Skeletal muscle satellite cell (primary cell): ENCODE data around the gene SYCP2.
"Not testable (repeated sequence)": the region's sequence is repeated elsewhere in the genome, so short reads cannot be mapped to it uniquely, and the experiment has no call there.

Experiments used
- H3K27me3 ChIP-seq: 2 replicates; pipeline ENCODE4 v1.7.0; 2013; ENCODE audit warnings: low read length; ENCODE audit not compliant: control insufficient read depth, insufficient read depth
- H3K36me3 ChIP-seq: 2 replicates; pipeline ENCODE4 v1.7.0; 2013; ENCODE audit warnings: mild to moderate bottlenecking, control low read depth, low read length; ENCODE audit not compliant: insufficient read depth
- H3K4me1 ChIP-seq: 2 replicates; pipeline ENCODE4 v1.7.0; 2013; ENCODE audit warnings: low read length; ENCODE audit not compliant: control insufficient read depth, insufficient read depth
- H3K4me2 ChIP-seq: 2 replicates; pipeline ENCODE4 v1.7.0; 2013; ENCODE audit warnings: mild to moderate bottlenecking, low read length
- H3K4me3 ChIP-seq: 2 replicates; pipeline ENCODE4 v1.7.0; 2013; ENCODE audit warnings: low read length
- H3K9ac ChIP-seq: 2 replicates; pipeline ENCODE4 v1.7.0; 2013; ENCODE audit warnings: mild to moderate bottlenecking, low read depth, low read length, moderate library complexity
- H3K9me3 ChIP-seq: replicated peaks from 2 replicates; pipeline ENCODE4 v1.7.0; 2013; ENCODE audit warnings: mild to moderate bottlenecking, control low read depth, low read length

Gene SYCP2

DNA sequence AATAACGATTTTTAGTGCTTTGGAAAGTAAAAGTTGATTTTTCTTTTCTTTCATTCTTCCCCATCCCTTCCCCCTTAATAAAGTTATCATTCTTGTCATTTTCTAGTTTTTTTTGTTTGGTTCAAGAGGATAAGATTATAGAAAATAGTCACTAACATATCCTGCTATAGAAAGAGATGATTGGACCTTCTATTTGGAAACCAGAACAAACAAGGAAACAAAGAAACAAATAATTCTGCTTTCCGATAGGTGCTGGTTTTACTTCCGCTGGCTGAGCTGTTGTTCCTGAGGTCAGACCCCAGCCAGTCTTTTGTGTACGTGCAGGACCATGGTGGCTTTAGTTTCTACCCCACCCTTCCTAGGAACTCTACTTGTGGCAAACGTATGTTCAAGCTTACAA, 24.7 kb upstream of the SYCP2 start, which contains the start of gene CDH26:
TSS of gene CDH26 (plus strand) at position 301 of the 400 bp plus-strand sequence. CDS start 304 bp downstream, outside the sequence.
- H3K9me3 ChIP-seq: no peaks in the 10 kb centered on the region
- no peak within 1 kb of the TSS for H3K4me3 ChIP-seq
- H3K9ac ChIP-seq: no peak within 1 kb of the TSS
- H3K36me3 ChIP-seq: no peaks in the 10 kb centered on the region
- H3K4me2 ChIP-seq: no peak within 1 kb of the TSS
- H3K4me1 ChIP-seq: no peaks in the 10 kb centered on the region
- H3K27me3 ChIP-seq: peaks cover 25% of the 10 kb centered on the region

DNA sequence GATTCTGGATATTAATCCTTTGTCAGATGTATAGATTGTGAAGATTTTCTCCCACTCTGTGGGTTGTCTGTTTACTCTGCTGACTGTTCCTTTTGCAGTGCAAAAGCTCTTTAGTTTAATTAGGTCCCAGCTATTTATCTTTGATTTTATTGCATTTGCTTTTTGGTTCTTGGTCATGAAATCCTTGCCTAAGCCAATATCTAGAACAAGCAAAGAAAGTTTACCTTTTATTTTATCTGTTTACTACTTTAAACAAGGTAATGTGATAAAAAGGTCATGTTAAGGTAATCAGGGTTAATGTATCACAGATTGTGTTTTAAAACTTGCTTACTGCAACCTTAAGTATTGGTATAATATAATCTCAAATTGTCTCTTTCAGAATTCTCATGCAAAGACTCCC, 24.1 kb upstream of the SYCP2 start:
- H3K36me3 ChIP-seq, H3K9ac ChIP-seq, H3K4me3 ChIP-seq, H3K4me1 ChIP-seq, H3K9me3 ChIP-seq, H3K4me2 ChIP-seq: not testable (repeated sequence)
- peaks cover 20% of the 10 kb centered on the region for H3K27me3 ChIP-seq

DNA sequence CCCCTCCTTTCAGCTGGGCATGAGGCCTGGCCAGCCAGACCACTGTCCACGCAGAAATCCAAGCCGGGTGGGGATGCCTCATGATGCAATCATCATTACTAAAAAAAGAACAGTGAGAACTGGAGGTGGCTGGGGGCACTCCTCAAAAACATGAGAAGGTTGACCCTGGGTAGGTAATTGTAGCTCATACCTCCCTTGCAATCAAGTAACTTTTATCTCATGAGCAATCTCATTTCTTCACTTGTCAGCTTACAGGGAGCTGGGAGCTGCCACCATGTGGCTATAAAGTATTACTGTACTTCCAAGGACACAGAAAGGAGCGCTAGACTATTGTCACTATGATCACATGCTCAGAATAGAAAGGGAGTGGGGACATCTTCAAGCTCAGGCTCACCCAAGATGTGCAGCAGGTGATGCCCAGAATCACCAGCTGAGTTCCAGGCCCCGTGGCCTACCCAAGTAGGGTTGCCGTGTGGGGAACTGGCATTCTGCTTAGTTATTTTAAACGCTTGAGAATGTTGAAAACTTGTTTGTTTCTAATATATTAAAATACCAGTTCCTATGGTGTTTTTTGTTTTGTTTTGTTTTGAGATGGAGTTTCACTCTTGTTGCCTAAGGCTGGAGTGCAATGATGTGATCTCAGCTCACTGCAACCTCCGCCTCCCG, 21.8 kb upstream of the SYCP2 start:
- H3K4me2 ChIP-seq: no peak overlapping the region
- H3K27me3 ChIP-seq: peaks cover 6% of the 10 kb centered on the region
- H3K4me1 ChIP-seq: no peaks in the 10 kb centered on the region
- no peak overlapping the region for H3K4me3 ChIP-seq
- H3K9ac ChIP-seq: no peak overlapping the region
- H3K9me3 ChIP-seq: no peaks in the 10 kb centered on the region
- no peaks in the 10 kb centered on the region for H3K36me3 ChIP-seq

DNA sequence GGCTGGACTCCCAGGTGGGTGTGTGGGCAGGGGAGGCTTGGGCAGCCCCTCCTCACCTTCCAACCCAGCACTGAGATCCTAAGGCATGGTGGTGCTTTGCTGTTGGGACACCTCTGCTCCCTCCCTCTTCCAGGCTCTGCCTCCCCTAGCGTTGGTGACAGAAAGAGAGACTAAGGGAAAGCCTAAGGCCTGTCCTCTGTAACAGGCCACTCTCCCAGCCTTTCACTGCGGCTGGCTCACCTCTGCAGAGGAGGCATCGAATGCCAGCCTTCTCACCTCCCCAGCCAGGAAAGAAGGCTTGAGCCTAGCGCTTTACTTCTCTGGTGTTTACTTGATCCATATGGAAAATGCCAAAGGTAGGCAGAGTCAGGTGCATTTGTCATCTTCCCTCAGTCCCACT, 21.3 kb upstream of the SYCP2 start:
- Histone ChIP-seq H3K4me1 (no peaks in the 10 kb centered on the region), H3K27me3 (peaks cover 4% of the 10 kb centered on the region), H3K4me2 (no peak overlapping the region), H3K36me3 (no peaks in the 10 kb centered on the region), H3K4me3 (no peak overlapping the region), H3K9me3 (no peaks in the 10 kb centered on the region), H3K9ac (no peak overlapping the region)

DNA sequence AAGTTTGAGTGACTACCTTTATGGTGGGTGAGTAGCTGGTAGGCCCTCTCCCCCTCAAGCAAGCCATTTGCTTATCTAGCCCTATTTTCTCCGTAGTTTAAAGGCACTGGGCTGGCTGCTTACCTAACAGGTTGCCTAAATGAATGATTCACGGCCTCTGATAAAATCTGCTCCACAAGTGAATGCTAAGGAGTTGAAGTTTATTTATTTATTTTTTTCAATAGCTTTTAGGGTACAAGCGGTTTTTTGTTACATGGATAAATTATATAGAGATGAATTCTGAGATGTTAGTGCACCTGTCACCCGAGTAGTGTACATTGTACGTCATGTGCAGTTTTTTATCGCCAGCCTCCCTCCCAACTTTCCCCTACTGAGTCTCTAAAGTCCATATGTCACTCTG, 16.5 kb upstream of the SYCP2 start:
- H3K4me1 ChIP-seq: no peaks in the 10 kb centered on the region
- no peak overlapping the region for H3K4me2 ChIP-seq
- H3K4me3 ChIP-seq: no peak overlapping the region
- H3K9ac ChIP-seq: no peak overlapping the region
- no peaks in the 10 kb centered on the region for H3K9me3 ChIP-seq
- peaks cover 3% of the 10 kb centered on the region for H3K36me3 ChIP-seq
- no peaks in the 10 kb centered on the region for H3K27me3 ChIP-seq

DNA sequence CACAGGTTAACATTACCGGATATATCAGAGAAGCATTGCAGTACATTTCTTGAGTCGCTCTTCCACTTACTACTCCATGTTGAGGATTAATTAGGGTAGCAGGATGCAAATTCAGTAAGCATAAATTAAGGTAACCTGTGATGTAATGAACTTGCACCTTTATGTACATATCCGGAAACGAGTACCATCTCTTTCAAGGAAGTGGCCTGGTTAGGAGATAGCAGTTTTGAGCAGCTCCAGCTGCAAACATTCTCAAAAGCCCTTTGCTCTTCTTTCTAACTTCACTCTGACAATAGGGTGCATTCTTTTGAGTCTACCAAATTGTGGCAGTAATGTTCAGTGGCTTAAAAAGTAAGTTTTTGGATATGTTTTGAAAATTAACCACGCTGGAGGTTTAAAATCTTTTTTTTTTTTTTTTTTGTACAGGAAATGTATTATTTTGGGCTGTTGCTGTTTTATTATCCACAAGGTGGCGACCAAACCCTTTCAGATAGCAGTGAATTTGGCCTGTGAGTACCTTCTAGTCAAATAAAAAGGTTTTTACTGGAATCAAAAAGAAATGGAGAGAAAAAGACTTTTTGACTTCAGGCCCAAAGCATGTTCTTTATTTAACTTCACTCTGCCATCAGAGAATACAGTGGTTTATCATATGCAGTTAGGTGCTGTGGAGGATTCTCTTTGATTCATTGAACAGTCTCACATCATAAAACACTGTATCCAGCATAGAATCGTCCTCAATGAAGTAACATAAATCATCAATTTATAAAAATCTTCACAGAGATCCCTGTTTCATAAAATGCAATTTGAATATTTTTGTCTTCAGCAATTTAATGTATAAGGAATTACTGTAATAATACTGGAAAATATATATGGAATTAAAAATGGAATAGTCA, 15.6 kb upstream of the SYCP2 start:
- no peak overlapping the region for H3K9ac ChIP-seq
- peaks cover 11% of the 10 kb centered on the region for H3K36me3 ChIP-seq
- no peaks in the 10 kb centered on the region for H3K4me1 ChIP-seq
- no peaks in the 10 kb centered on the region for H3K27me3 ChIP-seq
- H3K9me3 ChIP-seq: no peaks in the 10 kb centered on the region
- H3K4me2 ChIP-seq: no peak overlapping the region
- H3K4me3 ChIP-seq: no peak overlapping the region

DNA sequence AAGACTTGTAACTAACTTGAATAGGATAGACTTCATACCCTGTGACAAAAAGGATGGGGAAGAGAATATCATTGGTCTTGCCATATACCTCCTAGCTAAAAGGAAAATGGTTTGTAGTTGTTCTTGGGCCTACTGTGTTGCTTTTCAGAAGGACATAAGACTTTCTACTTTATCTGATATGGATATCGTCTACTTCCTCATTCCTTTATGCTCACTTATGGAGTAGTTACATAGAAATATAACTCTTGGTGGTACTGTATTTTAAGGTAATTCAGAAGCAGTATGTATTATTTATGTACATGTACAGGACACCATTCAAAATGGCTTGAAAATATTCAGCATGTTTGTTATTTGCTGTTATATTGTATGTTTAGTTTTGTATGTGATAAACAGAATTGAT, 14.8 kb upstream of the SYCP2 start:
- no peak overlapping the region for H3K4me2 ChIP-seq
- no peaks in the 10 kb centered on the region for H3K27me3 ChIP-seq
- no peaks in the 10 kb centered on the region for H3K4me1 ChIP-seq
- H3K4me3 ChIP-seq: no peak overlapping the region
- H3K36me3 ChIP-seq: peaks cover 19% of the 10 kb centered on the region
- H3K9me3 ChIP-seq: no peaks in the 10 kb centered on the region
- H3K9ac ChIP-seq: no peak overlapping the region

DNA sequence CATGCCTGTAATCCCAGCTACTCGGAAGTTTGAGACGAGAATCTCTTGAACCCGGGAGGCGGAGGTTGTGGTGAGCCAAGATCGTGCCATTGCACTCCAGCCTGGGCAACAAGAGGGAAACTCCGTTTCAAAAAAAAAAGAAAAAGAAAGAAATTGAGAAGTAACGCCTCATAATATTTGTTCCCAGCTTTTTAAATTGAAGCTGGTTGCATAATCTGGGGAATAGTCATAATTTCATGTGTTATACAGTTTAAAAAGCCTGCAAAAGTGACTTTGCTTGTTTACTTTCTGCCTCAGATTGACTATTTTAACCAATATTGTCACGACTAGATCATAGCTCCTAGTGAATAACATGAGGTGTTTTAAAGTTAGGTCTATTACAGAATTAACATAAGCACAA, 13.9 kb upstream of the SYCP2 start:
- Histone ChIP-seq H3K4me1 (no peaks in the 10 kb centered on the region), H3K27me3 (no peaks in the 10 kb centered on the region), H3K36me3 (peaks cover 22% of the 10 kb centered on the region), H3K9me3 (no peaks in the 10 kb centered on the region), H3K4me2 (no peak overlapping the region), H3K9ac (no peak overlapping the region), H3K4me3 (no peak overlapping the region)

DNA sequence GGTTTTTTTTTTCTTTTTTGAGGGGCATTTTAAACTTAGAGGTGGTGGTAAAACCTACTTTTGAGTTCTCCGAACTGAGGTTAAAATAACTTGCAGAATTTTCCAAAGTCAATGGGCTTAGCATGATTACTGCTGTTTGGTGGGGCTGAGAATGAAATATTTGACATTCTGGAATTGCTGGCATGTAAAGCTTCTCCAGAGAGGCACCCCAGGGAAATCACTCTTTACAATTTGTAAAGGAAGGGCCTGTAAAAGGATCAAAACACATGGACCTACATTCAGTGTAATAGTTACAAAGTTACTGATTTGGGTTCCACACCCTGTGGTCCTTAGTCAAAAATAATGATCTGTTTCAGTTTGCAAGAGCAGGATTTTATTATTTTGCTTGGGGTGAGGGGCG, 12.3 kb upstream of the SYCP2 start:
- Histone ChIP-seq H3K36me3 (peaks cover 22% of the 10 kb centered on the region), H3K9me3 (no peaks in the 10 kb centered on the region), H3K27me3 (no peaks in the 10 kb centered on the region), H3K4me1 (peaks cover 14% of the 10 kb centered on the region), H3K4me3 (no peak overlapping the region), H3K4me2 (no peak overlapping the region), H3K9ac (no peak overlapping the region)

DNA sequence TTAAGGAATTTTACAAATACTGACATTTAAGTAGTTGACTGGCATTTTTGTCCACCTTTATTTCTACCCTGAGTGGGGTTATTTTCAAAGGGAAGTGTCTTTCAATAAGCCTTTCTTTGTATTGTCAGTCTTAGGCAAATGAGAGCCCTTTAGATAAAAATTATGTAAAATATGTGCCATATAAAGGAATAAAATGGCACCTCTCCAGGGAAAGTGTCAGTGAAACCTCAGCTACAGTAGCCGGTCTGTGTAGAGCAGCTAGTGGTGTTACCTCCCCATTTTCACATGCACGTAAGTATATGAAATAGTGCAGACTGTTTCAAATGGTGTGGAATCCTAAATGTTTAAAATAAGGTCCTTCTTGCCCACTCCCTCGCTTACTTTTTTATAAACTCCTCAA, 11.7 kb upstream of the SYCP2 start:
- no peaks in the 10 kb centered on the region for H3K27me3 ChIP-seq
- H3K9me3 ChIP-seq: no peaks in the 10 kb centered on the region
- H3K36me3 ChIP-seq: peaks cover 22% of the 10 kb centered on the region
- H3K4me2 ChIP-seq: no peak overlapping the region
- H3K9ac ChIP-seq: no peak overlapping the region
- H3K4me3 ChIP-seq: no peak overlapping the region
- peaks cover 14% of the 10 kb centered on the region for H3K4me1 ChIP-seq

DNA sequence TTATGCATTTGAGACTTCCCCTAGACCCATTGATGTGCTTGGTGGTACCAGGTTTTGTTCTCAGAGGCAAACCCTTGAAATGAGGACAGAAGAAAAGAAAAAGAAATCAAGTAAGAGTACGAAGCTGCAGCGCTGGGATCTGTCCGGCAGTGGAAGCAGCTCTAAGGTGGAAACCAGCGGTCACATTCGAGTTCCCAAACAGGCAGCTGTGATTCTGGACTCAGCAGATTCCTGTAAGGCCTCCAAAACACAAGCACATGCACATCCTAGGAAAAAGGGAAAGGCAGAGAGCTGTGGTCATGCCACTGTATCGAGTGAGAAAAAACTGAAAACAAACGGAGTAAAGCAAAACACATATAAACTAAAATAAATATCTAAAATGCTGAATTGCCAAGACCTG, 11.3 kb upstream of the SYCP2 start:
- no peaks in the 10 kb centered on the region for H3K9me3 ChIP-seq
- no peaks in the 10 kb centered on the region for H3K27me3 ChIP-seq
- H3K9ac ChIP-seq: no peak overlapping the region
- H3K4me3 ChIP-seq: no peak overlapping the region
- no peak overlapping the region for H3K4me2 ChIP-seq
- peaks cover 22% of the 10 kb centered on the region for H3K36me3 ChIP-seq
- peaks cover 14% of the 10 kb centered on the region for H3K4me1 ChIP-seq

DNA sequence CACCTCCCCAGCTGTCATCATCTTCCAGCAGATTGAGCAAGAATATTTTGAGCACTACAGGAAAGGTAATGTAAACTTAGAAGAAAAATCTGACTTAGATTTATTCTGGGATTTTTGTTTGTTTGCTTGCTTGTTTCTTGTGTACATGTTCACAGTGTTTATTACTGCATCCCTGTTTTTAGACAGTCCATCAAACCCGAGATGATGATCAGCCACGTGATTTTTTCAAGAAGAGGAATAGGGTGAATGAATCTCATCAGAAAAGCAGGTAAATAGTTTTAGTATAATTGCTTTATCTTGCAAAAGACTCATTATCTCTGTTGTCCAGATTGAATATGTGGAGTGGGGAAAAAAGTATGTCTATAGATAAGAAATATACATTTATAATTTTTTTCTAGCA, 8.8 kb upstream of the SYCP2 start:
- H3K36me3 ChIP-seq: peaks cover 19% of the 10 kb centered on the region
- peaks cover 34% of the 10 kb centered on the region for H3K4me1 ChIP-seq

More for the DNA sequence above, 8.8 kb upstream of the SYCP2 start:
- Histone ChIP-seq H3K4me3 (no peak overlapping the region), H3K9ac (no peak overlapping the region), H3K4me2 (peak overlapping the region; percentile 97), H3K9me3 (no peaks in the 10 kb centered on the region), H3K27me3 (no peaks in the 10 kb centered on the region)
